WTC11 (cell line): Measurements from ENCODE around the gene FRMD6. TPM values are rescaled to one million over a fixed set of nuclear protein-coding genes. Genes with fewer than 3 reads are reported as not detected.

Experiments used
- ATAC-seq: fragments of 200-7000 bp; cut with Tn5 transposase; 2 replicates; pipeline ENCODE4 v1.10.0; 2021; ENCODE audit warnings: mild to moderate bottlenecking, moderate library complexity
- CTCF ChIA-PET: fragments of 300-600 bp; sonication (Branson Sonifier 250); formaldehyde crosslinking; loops from one replicate; lab custom pipeline; 2021; ENCODE audit warnings: antibody characterized with exemption; lab: Charles Lee
- POLR2A ChIA-PET: fragments of 350-600 bp; sonication (Branson Sonifier 250); formaldehyde crosslinking; loops from one replicate; lab custom pipeline; 2021; ENCODE audit warnings: antibody characterized with exemption; lab: Charles Lee
- DNase-seq: peaks from one replicate; pipeline ENCODE4 v3.0.0; 2021; ENCODE audit warnings: low spot score
- H3K27ac Mint-ChIP-seq: 2 replicates; pipeline ENCODE4 v1.8.0; 2021; ENCODE audit warnings: mixed read lengths
- H3K27me3 Mint-ChIP-seq: 2 replicates; pipeline ENCODE4 v1.8.0; 2021; ENCODE audit warnings: low read depth, mild to moderate bottlenecking, moderate library complexity, mixed read lengths
- H3K36me3 Mint-ChIP-seq: 2 replicates; pipeline ENCODE4 v1.8.0; 2021; ENCODE audit warnings: mixed read lengths
- H3K4me1 Mint-ChIP-seq: 2 replicates; pipeline ENCODE4 v1.8.0; 2022; ENCODE audit warnings: mixed read lengths
- H3K4me3 Mint-ChIP-seq: 2 replicates; pipeline ENCODE4 v1.8.0; 2021; ENCODE audit warnings: mild to moderate bottlenecking, moderate library complexity, mixed read lengths
- H3K9me3 Mint-ChIP-seq: 2 replicates; pipeline ENCODE4 v1.8.0; 2021; ENCODE audit warnings: mixed read lengths
- GRHL2 ChIP-seq: fragments of 250-450 bp; sonication (Bioruptor Pico); IDR thresholded peaks from 2 replicates; pipeline ENCODE4 v1.8.0; 2022; ENCODE audit warnings: mild to moderate bottlenecking, moderate library complexity; ENCODE audit not compliant: insufficient replicate concordance, severe bottlenecking
- JUN ChIP-seq: sonication (generic); formaldehyde crosslinking; IDR thresholded peaks from 2 replicates; pipeline ENCODE4 v1.8.0; 2023; ENCODE audit warnings: mild to moderate bottlenecking, missing genetic modification reagents
- KAT7 ChIP-seq: sonication (generic); formaldehyde crosslinking; IDR thresholded peaks from 2 replicates; pipeline ENCODE4 v1.8.1; 2023; ENCODE audit warnings: missing genetic modification reagents, mild to moderate bottlenecking, borderline replicate concordance
- MYBL2 ChIP-seq: sonication (generic); formaldehyde crosslinking; IDR thresholded peaks from 2 replicates; pipeline ENCODE4 v1.8.1; 2023; ENCODE audit warnings: mild to moderate bottlenecking, moderate library complexity, missing genetic modification reagents
- NR1H2 ChIP-seq: sonication (generic); formaldehyde crosslinking; IDR thresholded peaks from 2 replicates; pipeline ENCODE4 v1.9.0; 2021; ENCODE audit warnings: mild to moderate bottlenecking, moderate library complexity, missing genetic modification reagents
- RORB ChIP-seq: fragments of 250-450 bp; sonication (Bioruptor Pico); IDR thresholded peaks from 2 replicates; pipeline ENCODE4 v1.9.0; 2021; ENCODE audit warnings: mild to moderate bottlenecking
- SMAD4 ChIP-seq: sonication (generic); formaldehyde crosslinking; IDR thresholded peaks from 2 replicates; pipeline ENCODE4 v1.8.0; 2022; ENCODE audit warnings: mild to moderate bottlenecking, missing genetic modification reagents
- TEAD4 ChIP-seq: sonication (generic); formaldehyde crosslinking; IDR thresholded peaks from 2 replicates; pipeline ENCODE4 v1.8.0; 2022; ENCODE audit warnings: mild to moderate bottlenecking, missing genetic modification reagents
- ZNF232 ChIP-seq: sonication (generic); formaldehyde crosslinking; IDR thresholded peaks from 2 replicates; pipeline ENCODE4 v1.8.0; 2022; ENCODE audit warnings: mild to moderate bottlenecking, missing genetic modification reagents
- ZNF263 ChIP-seq: sonication (generic); formaldehyde crosslinking; IDR thresholded peaks from 2 replicates; pipeline ENCODE4 v1.8.1; 2022; ENCODE audit warnings: low read depth, mild to moderate bottlenecking, moderate library complexity, missing genetic modification reagents
- ZNF317 ChIP-seq: sonication (generic); formaldehyde crosslinking; IDR thresholded peaks from 2 replicates; pipeline ENCODE4 v1.8.1; 2023; ENCODE audit warnings: low read depth, mild to moderate bottlenecking, moderate library complexity, missing genetic modification reagents, borderline replicate concordance
- ZNF396 ChIP-seq: fragments of 250-450 bp; sonication (Bioruptor Pico); IDR thresholded peaks from 2 replicates; pipeline ENCODE4 v1.8.0; 2021; ENCODE audit warnings: mild to moderate bottlenecking, moderate library complexity, borderline replicate concordance
- total RNA-seq: library from RNA; stranded (reverse); gene quantifications from 3 replicates; pipeline ENCODE4 v1.2.3, GENCODE V29; 2021
- TF ChIP-seq, protein P1 (sequence below): fragments of 250-450 bp; sonication (Bioruptor Pico); IDR thresholded peaks from 2 replicates; pipeline ENCODE4 v2.1.2; 2022; ENCODE audit warnings: mild to moderate bottlenecking, moderate library complexity
- TF ChIP-seq, protein P2 (sequence below): fragments of 250-450 bp; sonication (Bioruptor Pico); IDR thresholded peaks from 2 replicates; pipeline ENCODE4 v1.8.0; 2021; ENCODE audit warnings: mild to moderate bottlenecking
- TF ChIP-seq, protein P3 (sequence below): sonication (generic); formaldehyde crosslinking; IDR thresholded peaks from 2 replicates; pipeline ENCODE4 v1.8.1; 2023; ENCODE audit warnings: mild to moderate bottlenecking, missing genetic modification reagents
- TF ChIP-seq, protein P4 (sequence below): fragments of 250-450 bp; sonication (Bioruptor Pico); IDR thresholded peaks from 2 replicates; pipeline ENCODE4 v1.9.0; 2021; ENCODE audit warnings: mild to moderate bottlenecking
- TF ChIP-seq, protein P5 (sequence below): sonication (generic); formaldehyde crosslinking; IDR thresholded peaks from 2 replicates; pipeline ENCODE4 v1.8.1; 2022; ENCODE audit warnings: low read depth, mild to moderate bottlenecking, moderate library complexity, missing genetic modification reagents, borderline replicate concordance
- TF ChIP-seq, protein P6 (sequence below): sonication (generic); formaldehyde crosslinking; IDR thresholded peaks from 2 replicates; pipeline ENCODE4 v1.8.1; 2022; ENCODE audit warnings: mild to moderate bottlenecking, moderate library complexity, missing genetic modification reagents
- TF ChIP-seq, protein P7 (sequence below): fragments of 250-450 bp; sonication (Bioruptor Pico); IDR thresholded peaks from 2 replicates; pipeline ENCODE4 v1.9.0; 2021; ENCODE audit warnings: mild to moderate bottlenecking

The FRMD6 gene
- total RNA-seq, 1 experiment from 2014 or later: 21.8 TPM

DNA sequence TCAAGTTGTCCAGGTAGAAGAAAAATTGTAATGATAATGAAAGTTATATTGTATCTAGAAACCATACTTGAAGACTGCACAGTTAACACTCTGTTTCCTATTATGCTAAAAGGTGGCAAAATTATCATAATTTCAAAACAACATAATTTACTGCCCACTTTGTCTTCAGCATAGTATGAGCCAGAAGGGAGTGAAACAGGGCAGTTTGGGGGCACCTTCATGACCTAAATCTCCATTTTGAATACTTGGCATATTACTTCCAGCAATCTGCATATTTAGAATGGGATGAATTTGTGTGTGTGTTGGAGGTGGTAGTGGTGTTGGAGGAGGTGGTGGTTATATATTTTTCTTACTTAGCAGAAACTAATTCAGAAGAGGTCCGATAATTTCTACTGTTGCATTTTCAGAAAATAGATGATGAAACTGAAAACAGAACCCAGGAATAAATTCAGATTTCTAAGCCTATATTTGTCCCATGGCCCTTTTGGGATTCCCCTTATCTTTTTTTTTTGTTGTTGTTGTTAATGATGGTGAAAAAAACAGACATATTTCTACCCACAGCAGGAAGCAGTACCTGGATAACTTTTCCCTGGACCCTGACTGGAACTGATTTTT is 26.6 kb upstream of the FRMD6 start (continued):
- TF ChIP-seq, protein P1, sequence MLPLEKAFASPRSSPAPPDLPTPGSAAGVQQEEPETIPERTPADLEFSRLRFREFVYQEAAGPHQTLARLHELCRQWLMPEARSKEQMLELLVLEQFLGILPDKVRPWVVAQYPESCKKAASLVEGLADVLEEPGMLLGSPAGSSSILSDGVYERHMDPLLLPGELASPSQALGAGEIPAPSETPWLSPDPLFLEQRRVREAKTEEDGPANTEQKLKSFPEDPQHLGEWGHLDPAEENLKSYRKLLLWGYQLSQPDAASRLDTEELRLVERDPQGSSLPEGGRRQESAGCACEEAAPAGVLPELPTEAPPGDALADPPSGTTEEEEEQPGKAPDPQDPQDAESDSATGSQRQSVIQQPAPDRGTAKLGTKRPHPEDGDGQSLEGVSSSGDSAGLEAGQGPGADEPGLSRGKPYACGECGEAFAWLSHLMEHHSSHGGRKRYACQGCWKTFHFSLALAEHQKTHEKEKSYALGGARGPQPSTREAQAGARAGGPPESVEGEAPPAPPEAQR: no peak
- TF ChIP-seq, protein P2, sequence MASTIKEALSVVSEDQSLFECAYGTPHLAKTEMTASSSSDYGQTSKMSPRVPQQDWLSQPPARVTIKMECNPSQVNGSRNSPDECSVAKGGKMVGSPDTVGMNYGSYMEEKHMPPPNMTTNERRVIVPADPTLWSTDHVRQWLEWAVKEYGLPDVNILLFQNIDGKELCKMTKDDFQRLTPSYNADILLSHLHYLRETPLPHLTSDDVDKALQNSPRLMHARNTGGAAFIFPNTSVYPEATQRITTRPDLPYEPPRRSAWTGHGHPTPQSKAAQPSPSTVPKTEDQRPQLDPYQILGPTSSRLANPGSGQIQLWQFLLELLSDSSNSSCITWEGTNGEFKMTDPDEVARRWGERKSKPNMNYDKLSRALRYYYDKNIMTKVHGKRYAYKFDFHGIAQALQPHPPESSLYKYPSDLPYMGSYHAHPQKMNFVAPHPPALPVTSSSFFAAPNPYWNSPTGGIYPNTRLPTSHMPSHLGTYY (CRISPR knock-in tag): no peak
- TF ChIP-seq SMAD4: no peak
- TF ChIP-seq ZNF232: no peak
- no peak for TF ChIP-seq ZNF263 (CRISPR knock-in tag)
- TF ChIP-seq GRHL2 (CRISPR knock-in tag): no peak

DNA sequence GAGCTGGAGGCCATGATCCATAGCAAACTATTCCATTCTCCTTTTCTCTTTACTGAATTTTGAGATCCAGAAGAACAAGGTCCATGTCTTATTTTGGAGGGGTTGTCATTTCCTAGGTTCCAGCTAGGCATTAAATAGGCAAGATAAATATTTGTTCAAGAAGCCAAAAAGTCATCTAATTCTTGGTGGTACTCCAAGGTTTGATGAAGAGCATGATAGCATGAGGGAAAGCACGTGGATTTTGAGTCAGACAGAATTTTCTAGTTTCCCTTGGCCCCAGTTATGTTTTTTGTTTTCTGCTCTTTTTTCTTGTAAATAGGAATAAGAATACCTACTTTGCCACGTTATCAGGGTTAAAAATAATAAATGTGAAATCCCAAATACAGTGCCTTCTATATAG is 25.5 kb upstream of the FRMD6 start:
- POLR2A ChIA-PET: no interaction called here
- Mint-ChIP-seq H3K36me3 (no peaks in the 10 kb centered on the region), H3K4me1 (no peaks in the 10 kb centered on the region), H3K4me3 (no peak overlapping the region), H3K27ac (no peak overlapping the region), H3K27me3 (no peaks in the 10 kb centered on the region; the same call in 1 of the 2 replicates), H3K9me3 (peaks cover 5% of the 10 kb centered on the region)
- CTCF ChIA-PET: interaction anchor here (0.8 kb wide), 1 partner anchor 12 kb away, joined by 3 read pairs; no protein-coding TSS in a partner anchor
- no peak for DNase-seq
- no peak for ATAC-seq
- no peak for TF ChIP-seq RORB (CRISPR knock-in tag)
- TF ChIP-seq ZNF317 (CRISPR knock-in tag): no peak
- TF ChIP-seq NR1H2: no peak
- no peak for TF ChIP-seq JUN (CRISPR knock-in tag)
- TF ChIP-seq, protein P3, sequence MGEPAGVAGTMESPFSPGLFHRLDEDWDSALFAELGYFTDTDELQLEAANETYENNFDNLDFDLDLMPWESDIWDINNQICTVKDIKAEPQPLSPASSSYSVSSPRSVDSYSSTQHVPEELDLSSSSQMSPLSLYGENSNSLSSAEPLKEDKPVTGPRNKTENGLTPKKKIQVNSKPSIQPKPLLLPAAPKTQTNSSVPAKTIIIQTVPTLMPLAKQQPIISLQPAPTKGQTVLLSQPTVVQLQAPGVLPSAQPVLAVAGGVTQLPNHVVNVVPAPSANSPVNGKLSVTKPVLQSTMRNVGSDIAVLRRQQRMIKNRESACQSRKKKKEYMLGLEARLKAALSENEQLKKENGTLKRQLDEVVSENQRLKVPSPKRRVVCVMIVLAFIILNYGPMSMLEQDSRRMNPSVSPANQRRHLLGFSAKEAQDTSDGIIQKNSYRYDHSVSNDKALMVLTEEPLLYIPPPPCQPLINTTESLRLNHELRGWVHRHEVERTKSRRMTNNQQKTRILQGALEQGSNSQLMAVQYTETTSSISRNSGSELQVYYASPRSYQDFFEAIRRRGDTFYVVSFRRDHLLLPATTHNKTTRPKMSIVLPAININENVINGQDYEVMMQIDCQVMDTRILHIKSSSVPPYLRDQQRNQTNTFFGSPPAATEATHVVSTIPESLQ (CRISPR knock-in tag): no peak
- no peak for TF ChIP-seq ZNF232
- TF ChIP-seq, protein P4, sequence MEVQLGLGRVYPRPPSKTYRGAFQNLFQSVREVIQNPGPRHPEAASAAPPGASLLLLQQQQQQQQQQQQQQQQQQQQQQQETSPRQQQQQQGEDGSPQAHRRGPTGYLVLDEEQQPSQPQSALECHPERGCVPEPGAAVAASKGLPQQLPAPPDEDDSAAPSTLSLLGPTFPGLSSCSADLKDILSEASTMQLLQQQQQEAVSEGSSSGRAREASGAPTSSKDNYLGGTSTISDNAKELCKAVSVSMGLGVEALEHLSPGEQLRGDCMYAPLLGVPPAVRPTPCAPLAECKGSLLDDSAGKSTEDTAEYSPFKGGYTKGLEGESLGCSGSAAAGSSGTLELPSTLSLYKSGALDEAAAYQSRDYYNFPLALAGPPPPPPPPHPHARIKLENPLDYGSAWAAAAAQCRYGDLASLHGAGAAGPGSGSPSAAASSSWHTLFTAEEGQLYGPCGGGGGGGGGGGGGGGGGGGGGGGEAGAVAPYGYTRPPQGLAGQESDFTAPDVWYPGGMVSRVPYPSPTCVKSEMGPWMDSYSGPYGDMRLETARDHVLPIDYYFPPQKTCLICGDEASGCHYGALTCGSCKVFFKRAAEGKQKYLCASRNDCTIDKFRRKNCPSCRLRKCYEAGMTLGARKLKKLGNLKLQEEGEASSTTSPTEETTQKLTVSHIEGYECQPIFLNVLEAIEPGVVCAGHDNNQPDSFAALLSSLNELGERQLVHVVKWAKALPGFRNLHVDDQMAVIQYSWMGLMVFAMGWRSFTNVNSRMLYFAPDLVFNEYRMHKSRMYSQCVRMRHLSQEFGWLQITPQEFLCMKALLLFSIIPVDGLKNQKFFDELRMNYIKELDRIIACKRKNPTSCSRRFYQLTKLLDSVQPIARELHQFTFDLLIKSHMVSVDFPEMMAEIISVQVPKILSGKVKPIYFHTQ: no peak
- TF ChIP-seq KAT7 (CRISPR knock-in tag): no peak
- TF ChIP-seq TEAD4: no peak
- TF ChIP-seq, all 79 proteins: peak for 0

DNA sequence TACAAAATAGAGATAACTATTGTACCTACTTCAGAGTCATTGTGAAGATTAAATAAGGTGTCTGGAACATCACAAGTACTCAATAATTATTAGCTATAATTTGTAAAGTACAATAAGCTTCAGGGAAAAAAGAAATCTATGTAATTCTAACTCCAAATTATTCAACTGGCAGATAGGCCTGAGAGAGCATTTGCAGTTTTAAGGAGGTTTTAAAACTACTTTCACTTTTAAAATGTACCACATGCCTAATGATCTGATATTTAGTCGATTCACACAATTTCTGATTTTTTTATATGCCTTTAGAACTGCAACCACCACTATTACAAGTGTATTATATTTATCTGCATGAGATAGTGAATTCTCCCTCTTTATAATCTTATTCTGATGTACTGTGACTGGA is 24.9 kb upstream of the FRMD6 start:
- ChIA-PET CTCF (no interaction called here), POLR2A (no interaction called here)
- H3K27me3 Mint-ChIP-seq: no peaks in the 10 kb centered on the region; the same call in 1 of the 2 replicates
- no peaks in the 10 kb centered on the region for H3K36me3 Mint-ChIP-seq
- H3K4me1 Mint-ChIP-seq: no peaks in the 10 kb centered on the region
- no peak for DNase-seq
- H3K4me3 Mint-ChIP-seq: no peak overlapping the region
- no peak for ATAC-seq
- H3K9me3 Mint-ChIP-seq: peaks cover 9% of the 10 kb centered on the region
- TF ChIP-seq ZNF396 (CRISPR knock-in tag) (no peak), MYBL2 (CRISPR knock-in tag) (no peak), TEAD4 (no peak), ZNF317 (CRISPR knock-in tag) (no peak)
- TF ChIP-seq, protein P5, sequence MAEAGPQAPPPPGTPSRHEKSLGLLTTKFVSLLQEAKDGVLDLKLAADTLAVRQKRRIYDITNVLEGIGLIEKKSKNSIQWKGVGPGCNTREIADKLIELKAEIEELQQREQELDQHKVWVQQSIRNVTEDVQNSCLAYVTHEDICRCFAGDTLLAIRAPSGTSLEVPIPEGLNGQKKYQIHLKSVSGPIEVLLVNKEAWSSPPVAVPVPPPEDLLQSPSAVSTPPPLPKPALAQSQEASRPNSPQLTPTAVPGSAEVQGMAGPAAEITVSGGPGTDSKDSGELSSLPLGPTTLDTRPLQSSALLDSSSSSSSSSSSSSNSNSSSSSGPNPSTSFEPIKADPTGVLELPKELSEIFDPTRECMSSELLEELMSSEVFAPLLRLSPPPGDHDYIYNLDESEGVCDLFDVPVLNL: no peak
- TF ChIP-seq, protein P6, sequence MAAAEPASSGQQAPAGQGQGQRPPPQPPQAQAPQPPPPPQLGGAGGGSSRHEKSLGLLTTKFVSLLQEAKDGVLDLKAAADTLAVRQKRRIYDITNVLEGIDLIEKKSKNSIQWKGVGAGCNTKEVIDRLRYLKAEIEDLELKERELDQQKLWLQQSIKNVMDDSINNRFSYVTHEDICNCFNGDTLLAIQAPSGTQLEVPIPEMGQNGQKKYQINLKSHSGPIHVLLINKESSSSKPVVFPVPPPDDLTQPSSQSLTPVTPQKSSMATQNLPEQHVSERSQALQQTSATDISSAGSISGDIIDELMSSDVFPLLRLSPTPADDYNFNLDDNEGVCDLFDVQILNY (CRISPR knock-in tag): no peak
- TF ChIP-seq, protein P7, sequence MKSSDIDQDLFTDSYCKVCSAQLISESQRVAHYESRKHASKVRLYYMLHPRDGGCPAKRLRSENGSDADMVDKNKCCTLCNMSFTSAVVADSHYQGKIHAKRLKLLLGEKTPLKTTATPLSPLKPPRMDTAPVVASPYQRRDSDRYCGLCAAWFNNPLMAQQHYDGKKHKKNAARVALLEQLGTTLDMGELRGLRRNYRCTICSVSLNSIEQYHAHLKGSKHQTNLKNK (CRISPR knock-in tag): no peak
- H3K27ac Mint-ChIP-seq: no peak overlapping the region
